Stimulated activated CD4-positive, alpha-beta T cell treated with anti-CD3 and anti-CD28 coated beads, Interleukin-12 subunit alpha, Interleukin-12 subunit beta, amount 100 ng/mL, for 24 hours (primary cell): ENCODE results near the gene FAM117B.
"Not testable (repeated sequence)": the region's sequence is repeated elsewhere in the genome, so short reads cannot be mapped to it uniquely, and the experiment has no call there.

Source experiments
- DNase-seq, 2 experiments: peaks; one replicate each; pipeline ENCODE4 v3.0.0-alpha.2; 2020; ENCODE audit warnings: low read depth in 2 of 2

FAM117B gene

GRCh38 chr2:202638721-202639120 lies 4.0 kb downstream of the FAM117B start:
- DNase-seq, result no peak

GRCh38 chr2:202639231-202639630 lies 4.5 kb downstream of the FAM117B start:
- DNase-seq, result no peak

DNA sequence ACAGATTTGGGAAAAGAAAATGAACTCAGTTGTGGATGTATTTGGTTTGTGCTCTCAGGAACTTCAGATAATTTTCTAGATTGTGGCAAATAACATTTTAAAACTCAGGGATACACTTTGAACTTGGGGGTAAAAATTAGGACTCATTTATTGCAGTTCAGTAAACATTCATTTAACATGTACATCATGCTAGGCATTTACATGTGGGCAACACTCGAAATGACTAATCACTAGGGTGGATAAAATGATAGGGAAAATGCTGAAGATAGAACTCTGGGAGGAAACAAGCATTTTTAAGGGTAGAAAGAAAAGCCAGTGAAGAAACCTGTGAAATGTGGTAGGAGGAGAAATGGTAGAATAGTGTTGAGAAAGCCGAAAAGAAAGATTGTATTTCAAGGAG lies 7.8 kb downstream of the FAM117B start:
- no peak for DNase-seq

- no peak for DNase-seq
Measured at GRCh38 chr2:202643012-202643858, 8.5 kb downstream of the FAM117B start.

DNA sequence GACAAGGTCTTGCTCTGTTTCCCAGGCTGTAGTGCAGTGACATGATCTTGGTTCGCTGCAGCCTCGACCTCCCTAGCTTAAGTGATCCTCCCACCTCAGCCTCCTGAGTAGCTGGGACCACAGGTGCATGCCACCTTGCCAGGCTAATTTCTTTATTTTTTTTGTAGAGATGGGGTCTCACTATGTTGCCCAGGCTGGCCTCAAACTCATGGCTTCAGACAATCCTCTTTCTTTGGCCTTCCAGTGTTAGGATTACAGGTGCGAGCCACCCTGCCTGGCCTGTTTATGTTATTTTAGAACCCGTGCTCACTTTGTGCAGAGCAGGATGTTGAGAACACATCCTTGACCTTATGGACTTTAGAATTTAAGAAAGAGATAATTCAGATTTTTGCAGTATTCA lies 17.4 kb downstream of the FAM117B start:
- DNase-seq, result no peak

DNA sequence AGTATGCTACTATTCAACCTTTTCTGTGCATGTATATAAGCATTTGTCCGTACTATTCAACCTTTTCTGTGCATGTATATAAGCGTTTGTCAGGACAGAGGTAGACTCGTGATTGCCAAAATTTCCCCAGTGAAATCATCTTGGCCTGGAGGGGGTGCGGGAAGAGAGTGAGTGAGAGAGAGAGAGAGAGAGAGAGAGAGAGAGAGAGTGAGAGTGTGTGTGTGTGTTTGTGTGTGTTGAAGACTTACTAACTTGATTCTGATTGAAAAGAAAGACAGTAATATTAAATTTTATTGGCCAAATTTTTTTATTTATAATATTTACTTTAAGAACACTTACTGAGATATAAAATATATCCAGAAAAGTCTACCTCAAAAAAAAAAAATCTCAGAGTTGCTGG lies 19.1 kb downstream of the FAM117B start:
- DNase-seq, result no peak

- DNase-seq, result no peak
Measured at GRCh38 chr2:202657876-202658275, 23.1 kb downstream of the FAM117B start.

- no peak for DNase-seq
Measured at GRCh38 chr2:202660796-202661195, 26.0 kb downstream of the FAM117B start.

DNA sequence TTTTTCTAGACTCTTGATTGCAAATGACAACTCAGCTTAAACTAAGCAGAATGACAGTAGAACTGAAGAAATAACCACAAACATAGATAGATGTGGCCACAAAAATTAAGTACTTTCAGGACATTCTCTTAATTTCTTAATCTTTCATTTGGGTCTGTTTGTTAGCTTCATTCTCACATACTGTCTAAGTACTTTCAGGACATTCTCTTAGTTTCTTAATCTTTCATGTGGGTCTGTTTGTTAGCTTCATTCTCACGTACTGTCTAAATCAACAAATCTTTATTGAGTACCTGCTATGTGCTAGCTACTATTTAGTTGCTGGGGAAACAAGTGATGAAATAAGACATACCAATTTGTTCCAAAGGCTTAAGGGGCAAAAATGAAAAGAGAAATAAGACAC lies 35.1 kb downstream of the FAM117B start:
- no peak for DNase-seq

DNA sequence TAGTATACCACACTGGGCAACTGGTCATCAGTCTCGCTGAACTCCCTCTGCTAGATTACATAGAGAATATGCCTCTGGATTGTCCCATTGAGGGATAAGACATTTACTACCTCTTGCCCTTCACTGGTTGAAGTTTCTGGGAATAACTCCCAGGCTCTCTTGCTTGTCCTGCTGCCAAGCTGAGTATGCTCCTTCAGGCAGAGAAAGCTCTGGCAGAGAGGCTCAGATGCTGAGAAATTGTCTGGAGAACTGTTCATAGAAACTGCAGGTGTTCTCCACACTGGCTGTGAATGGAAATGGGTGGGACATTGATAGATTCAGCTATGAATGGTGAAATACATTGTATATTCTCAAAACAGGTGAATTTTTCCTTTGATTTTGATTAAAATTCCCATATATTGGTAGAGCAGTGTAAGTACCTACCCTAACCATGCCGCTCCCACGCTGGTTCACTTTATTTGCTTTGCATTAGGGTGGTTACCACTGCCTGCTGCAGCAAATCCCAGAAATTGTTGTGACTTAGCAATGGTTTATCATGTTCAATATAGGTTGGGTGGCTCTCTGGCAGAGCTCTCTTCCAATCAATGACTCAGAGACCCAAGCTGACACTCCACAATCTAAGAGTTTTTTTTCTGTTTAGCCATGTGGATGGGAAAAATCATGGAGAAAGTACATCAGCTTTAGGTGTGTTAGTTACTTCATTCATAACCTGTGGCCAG lies 36.7 kb downstream of the FAM117B start:
- no peak for DNase-seq

DNA sequence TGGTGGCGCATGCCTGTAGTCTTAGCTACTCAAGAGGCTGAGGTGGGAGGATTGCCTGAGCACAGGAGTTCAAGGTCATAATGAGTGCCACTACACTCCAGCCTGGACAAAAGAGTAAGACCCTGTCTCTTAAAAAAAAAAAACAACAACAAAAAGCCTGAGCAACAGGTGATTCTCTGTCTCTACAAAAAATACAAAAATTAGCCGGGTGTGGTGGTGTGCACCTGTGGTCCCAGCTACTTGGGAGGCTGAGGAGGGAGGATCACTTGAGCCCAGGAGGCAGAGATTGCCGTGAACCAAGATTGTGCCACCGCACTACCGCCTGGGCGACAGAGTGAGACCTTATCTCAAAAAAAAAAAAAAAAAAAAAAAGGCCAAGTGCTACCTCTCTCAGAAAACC lies 40.3 kb downstream of the FAM117B start:
- DNase-seq, result not testable (repeated sequence)

- DNase-seq, result no peak
Measured at GRCh38 chr2:202679980-202680379, 45.2 kb downstream of the FAM117B start.

- no peak for DNase-seq
Measured at GRCh38 chr2:202680512-202680911, 45.7 kb downstream of the FAM117B start.

DNA sequence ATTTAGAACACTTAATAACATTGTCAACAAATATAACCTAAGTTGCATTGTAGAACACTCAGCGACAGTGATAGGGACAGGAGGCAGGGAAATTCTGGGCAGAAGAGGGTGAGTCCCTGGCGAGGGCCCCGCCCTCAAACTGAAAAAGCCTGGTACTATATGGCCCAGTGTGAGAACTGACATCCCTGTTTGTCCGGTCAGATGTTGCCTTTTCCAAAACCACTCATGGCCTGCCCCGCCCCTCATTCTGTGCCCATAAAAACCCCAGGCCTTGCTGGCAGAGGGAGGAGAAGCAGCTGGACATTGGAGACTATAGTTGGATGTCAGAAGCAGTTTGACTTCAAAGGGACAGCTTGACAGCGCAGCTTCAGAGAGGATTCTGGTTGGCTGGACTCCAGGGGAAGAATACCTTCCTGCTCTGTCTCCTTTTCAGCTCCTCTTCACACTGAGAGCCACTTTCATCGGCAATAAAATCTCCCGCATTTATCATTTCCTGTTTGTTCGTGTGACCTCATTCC lies 47.0 kb downstream of the FAM117B start:
- no peak for DNase-seq

DNA sequence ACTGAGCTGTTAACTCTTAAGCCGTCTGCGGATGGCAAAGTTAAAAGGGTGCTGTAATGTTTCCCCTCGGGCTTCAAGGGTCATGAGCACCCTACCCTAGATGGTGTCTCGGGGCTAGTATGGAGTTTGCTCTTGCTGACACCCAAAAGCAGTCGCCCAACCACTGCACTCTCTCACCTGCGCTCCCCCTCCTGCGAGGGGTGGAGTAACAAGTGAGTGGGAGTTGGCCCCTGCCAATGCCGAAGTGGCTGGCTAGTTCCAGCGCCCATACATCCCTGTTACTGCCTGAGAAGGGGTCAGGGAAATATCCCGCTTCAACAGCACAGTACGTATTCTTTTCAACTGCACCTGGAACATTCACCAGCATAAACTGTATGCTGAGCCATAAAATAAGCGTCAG lies 47.5 kb downstream of the FAM117B start:
- DNase-seq, result no peak

DNA sequence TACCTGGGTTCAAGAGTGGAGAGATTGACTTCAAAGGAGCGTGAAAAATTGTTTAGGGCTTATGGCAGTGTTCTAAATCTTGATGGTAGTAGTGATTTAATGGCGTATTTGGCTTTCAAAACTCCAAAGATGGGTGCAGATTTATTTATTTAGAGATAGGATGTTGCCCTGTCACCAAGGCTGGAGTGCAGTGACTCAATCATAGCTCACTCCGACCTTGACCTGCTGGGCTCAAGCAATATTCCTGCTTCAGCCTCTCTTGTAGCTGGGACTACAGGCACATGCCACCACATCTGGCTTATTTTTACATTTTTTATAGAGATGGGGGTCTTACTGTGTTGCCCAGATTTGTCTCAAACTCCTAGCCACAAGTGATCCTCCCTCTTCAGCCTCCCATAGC lies 52.5 kb downstream of the FAM117B start:
- DNase-seq, result no peak

DNA sequence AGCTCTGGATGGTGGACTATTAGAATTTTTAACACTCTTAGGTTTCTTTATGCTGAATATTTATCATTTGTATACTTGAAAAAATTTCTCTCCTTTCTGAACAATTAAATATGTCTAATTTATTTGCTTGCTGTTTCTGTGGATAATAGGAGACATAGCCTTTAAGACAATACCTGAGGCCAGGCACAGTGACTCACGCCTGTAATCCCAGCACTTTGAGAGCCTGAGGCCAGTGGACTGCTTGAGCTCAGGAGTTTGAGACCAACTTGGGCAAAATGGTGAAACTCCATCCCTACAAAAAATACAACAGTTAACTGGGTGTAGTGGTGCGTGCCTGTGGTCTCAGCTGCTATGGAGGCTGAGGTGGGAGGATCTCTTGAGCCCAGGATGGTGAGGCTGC lies 54.7 kb downstream of the FAM117B start:
- DNase-seq, result no peak

- no peak for DNase-seq
Measured at GRCh38 chr2:202689898-202690297, 55.1 kb downstream of the FAM117B start.

DNA sequence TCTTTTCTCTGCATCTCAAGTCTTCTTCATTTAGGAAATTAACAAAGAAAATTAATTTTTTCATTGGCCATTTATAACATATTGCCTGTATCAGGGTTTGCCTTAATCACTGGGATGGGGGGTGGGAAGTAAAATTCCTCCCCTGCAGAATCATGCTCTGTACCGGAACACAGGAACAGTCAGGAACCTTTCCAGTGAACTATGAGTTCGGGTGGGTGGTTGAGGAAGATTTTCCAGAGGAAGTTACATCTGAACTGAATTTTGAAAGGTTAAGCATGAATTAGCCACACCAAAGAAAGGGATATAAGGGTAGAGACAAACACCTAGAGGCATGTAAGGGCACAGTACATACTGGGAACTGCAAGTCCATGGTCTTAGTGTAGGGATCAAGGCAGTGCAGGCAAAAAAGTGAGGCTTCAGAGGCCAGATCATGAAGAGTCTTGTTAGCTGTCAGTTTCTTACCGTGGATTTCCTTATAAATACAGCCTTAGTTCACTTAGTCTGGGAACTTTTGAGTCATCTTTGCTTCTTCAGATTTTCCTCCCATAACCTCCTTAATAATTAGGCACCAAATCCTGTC lies 55.6 kb downstream of the FAM117B start:
- DNase-seq, result no peak

- DNase-seq, result no peak
Measured at GRCh38 chr2:202693503-202693902, 58.7 kb downstream of the FAM117B start.

- no peak for DNase-seq
Measured at GRCh38 chr2:202695166-202695565, 60.4 kb downstream of the FAM117B start.

- no peak for DNase-seq
Measured at GRCh38 chr2:202700075-202700901, 65.5 kb downstream of the FAM117B start.
